RWPE2 (cell line): ENCODE data around the gene CXADR.

Experiments used
- ATAC-seq: fragments of 200-7000 bp; cut with Tn5 transposase; 3 replicates; pipeline ENCODE4 v1.9.1; 2021; ENCODE audit warnings: low read depth
- DNase-seq: peaks from one replicate; pipeline ENCODE4 v3.0.0-alpha.2; 2020; ENCODE audit warnings: low spot score
- H3K27ac ChIP-seq: fragments of 450-650 bp; 2 replicates; pipeline ENCODE4 v1.5.1; 2017; ENCODE audit warnings: mild to moderate bottlenecking; ENCODE audit not compliant: poor library complexity, severe bottlenecking
- H3K27me3 ChIP-seq: fragments of 250-450 bp; sonication (Bioruptor Pico); 2 replicates; pipeline ENCODE4 v1.5.1; 2021; ENCODE audit warnings: mild to moderate bottlenecking, moderate library complexity; ENCODE audit not compliant: insufficient read depth, poor library complexity, severe bottlenecking
- H3K36me3 ChIP-seq: fragments of 250-450 bp; sonication (Bioruptor Pico); 2 replicates; pipeline ENCODE4 v1.5.1; 2020; ENCODE audit warnings: low read depth, mild to moderate bottlenecking, moderate library complexity
- H3K4me1 ChIP-seq: fragments of 250-450 bp; sonication (Bioruptor Pico); 2 replicates; pipeline ENCODE4 v1.5.1; 2021; ENCODE audit warnings: mild to moderate bottlenecking, moderate library complexity; ENCODE audit not compliant: insufficient read depth, poor library complexity, severe bottlenecking
- H3K4me3 ChIP-seq: fragments of 250-450 bp; sonication (Bioruptor Pico); 2 replicates; pipeline ENCODE4 v1.5.1; 2021; ENCODE audit warnings: mild to moderate bottlenecking, moderate library complexity; ENCODE audit not compliant: severe bottlenecking
- H3K9me3 ChIP-seq: fragments of 250-450 bp; sonication (Bioruptor Pico); 2 replicates; pipeline ENCODE4 v1.5.1; 2021; ENCODE audit warnings: mild to moderate bottlenecking, moderate library complexity; ENCODE audit not compliant: severe bottlenecking
- CTCF ChIP-seq: fragments of 450-650 bp; IDR thresholded peaks from one replicate; pipeline ENCODE4 v1.5.1; 2017; ENCODE audit warnings: mild to moderate bottlenecking, moderate library complexity; ENCODE audit not compliant: poor library complexity, severe bottlenecking

CXADR gene

GRCh38 chr21:17631195-17631594 is 118.4 kb downstream of the CXADR start:
- no peak overlapping the region for H3K4me3 ChIP-seq
- no peaks in the 10 kb centered on the region for H3K4me1 ChIP-seq
- no peak overlapping the region for H3K27ac ChIP-seq
- H3K27me3 ChIP-seq, result no peaks in the 10 kb centered on the region
- no peak for TF ChIP-seq CTCF
- ATAC-seq (no peak), DNase-seq (no peak)
- no peaks in the 10 kb centered on the region for H3K9me3 ChIP-seq
- H3K36me3 ChIP-seq, result no peaks in the 10 kb centered on the region

- DNase-seq, result no peak
- Histone ChIP-seq H3K9me3 (no peaks in the 10 kb centered on the region), H3K4me1 (no peaks in the 10 kb centered on the region), H3K4me3 (no peak overlapping the region), H3K36me3 (no peaks in the 10 kb centered on the region), H3K27me3 (no peaks in the 10 kb centered on the region), H3K27ac (no peak overlapping the region)
- no peak for TF ChIP-seq CTCF
- no peak for ATAC-seq
These were observed 123.9 kb downstream of the CXADR start for GRCh38 chr21:17636711-17637110.

- Histone ChIP-seq H3K27me3 (no peaks in the 10 kb centered on the region), H3K27ac (no peak overlapping the region), H3K4me3 (no peak overlapping the region), H3K36me3 (no peaks in the 10 kb centered on the region), H3K4me1 (no peaks in the 10 kb centered on the region), H3K9me3 (no peaks in the 10 kb centered on the region)
- no peak for TF ChIP-seq CTCF
- DNase-seq (no peak), ATAC-seq (no peak)
These were observed 128.0 kb downstream of the CXADR start for GRCh38 chr21:17640821-17641220.
